GDM1 (cell line): Measurements from ENCODE around the gene CCM2.
"Not testable (repeated sequence)": the region's sequence is repeated elsewhere in the genome, so short reads cannot be mapped to it uniquely, and the experiment has no call there.

Experiments used
- DNase-seq: peaks from one replicate; lab custom pipeline; 2025; lab: John Stamatoyannopoulos, UW

Gene CCM2

DNA sequence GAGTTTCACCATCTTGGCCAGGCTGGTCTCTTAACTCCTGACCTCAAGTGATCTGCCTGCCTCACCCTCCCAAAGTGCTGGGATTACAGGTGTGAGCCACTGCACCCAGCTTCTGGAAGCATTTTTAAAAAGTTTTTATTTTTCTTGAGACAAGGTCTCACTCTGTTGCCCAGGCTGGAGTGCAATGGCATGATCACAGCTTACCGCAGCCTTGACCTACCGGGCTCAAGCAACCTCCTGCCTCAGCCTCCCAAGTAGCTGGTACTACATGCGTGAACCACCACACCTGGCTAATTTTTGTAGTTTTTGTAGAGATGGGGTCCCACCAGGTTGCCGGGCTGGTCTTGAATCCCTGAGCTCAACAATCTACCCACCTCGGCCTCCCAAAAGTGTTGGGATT is 34.7 kb downstream of the CCM2 start:
- DNase-seq: not testable (repeated sequence)

DNA sequence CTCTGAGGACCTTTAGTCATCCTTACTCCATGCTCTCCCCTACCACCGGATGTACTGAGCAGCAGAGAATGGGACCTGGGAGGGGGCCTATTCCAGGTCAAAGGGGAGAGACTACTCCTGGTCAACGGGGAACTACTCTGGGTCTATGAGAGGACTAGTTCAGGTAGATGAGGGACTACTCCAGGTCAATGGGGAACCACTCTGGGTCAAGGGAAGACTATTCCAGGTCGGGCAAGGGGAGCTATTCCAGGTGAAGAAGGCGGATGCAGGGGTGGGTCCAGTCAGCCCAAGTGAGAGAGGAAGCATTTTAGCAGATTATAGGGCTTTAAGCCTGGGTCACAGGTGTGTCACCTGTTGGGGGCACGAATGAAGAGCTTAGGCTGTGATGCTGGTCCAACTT is 35.4 kb downstream of the CCM2 start:
- no peak for DNase-seq

DNA sequence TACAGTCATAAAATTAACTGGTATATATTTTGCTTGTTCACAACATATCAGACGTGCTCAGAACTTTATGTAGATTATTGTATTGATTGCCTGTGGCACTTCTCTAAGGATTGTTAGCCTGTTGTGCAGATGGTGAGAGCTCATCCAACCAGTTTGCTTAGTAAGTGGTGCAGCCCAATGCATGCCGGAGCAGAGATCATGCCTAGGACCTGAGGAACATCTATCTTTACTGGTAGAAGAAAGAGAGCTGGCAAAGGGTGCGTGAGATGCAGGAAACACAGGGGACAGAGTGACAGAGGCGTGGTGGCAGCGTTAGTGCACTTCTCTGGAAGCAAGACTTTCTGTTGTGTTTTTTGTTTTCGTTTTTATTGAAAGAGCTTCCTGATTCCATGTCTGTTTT is 35.9 kb downstream of the CCM2 start:
- DNase-seq: no peak

DNA sequence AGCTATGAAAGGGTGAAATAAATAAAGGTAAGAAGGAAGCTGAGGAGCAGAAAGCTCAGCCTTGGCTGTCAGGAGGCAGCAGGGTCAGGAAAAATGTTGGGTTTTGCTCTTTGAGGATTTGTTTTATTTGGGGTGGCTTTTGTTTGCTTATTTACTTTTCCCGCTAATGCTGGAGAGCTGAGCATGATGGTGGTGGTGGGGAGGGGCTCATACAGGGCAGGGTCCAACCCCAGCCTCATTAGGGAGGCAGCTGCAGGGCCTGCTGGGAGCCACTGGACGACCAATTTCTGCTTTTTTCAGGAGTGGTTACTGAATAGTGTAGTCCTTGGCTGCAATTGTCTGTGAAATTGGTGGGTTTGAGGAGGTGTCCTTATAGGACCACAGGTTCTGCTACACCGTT is 36.3 kb downstream of the CCM2 start:
- DNase-seq: no peak

DNA sequence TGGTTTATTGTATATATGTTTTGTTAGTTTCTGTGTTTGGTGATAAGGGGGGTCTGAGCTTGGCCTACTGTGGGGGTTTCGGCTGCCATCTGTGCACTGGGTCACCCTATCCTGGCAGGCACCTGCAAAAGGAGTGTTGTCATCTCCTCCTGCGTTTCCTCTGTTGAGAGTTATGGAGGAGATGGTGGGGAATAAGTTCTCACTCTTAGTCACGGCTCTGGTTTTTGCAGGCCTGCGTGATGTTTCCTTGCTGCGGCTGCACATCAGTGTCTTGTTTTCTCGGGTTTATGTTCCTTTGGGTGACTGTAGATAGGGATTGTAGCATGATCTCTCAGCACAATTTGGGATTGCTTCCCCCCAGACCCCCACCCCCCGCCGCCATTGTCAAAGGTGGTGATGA is 36.8 kb downstream of the CCM2 start:
- no peak for DNase-seq

DNA sequence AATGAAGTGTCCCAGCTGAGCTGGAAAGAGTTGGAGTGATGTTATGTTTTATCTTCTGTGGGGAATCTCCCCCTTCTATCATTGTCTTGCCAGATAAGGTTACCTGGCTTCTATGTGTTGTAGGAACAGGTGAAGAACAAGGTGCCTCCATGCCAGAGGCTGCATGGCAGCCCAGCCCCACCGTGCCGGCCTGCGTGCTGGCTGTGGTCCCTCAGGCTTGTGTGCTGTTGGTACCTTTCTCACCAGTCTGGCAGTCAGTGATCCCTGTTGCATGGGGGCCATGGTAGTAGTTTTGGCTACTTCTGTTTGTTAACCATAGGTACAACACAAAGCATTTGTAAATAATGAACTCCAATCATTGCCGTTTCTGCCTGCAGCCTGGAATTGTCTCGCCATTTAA is 37.9 kb downstream of the CCM2 start:
- no peak for DNase-seq

DNA sequence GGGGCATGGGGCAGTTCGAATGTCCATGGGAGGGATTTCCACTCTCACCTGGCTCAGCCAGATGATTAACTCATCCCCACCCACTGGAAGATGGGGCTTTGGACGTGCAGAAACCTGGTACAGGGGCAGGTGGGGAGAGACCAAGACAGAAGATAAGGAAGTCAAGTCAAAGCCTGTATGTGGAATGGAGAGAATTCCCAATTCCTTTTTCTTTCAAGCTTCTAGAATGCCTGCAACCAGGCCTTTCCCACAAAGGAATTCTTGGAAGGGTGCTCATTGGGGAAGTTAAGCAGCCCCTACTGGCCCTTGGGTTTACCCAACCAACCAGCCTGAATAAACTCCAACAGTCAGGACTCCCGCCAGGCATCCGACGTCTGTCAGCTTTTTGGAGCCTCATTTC is 39.1 kb downstream of the CCM2 start:
- DNase-seq: no peak

DNA sequence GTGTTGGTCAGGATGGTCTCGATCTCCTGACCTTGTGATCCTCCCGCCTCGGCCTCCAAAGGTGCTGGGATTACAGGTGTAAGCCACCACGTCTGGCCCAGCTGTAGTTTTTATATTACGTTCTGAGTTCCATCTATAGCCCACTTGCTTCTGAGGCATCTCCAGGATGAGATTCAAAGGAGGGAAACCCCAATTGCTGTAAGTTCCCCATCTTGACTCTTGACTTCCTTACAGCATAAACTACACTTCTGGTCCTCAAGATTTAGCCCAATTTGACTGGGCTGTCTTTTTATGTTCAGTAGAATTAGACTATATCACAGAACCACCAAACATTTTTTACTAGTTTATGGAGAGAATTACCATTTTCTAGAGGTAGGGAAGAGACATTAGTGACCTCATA is 44.3 kb downstream of the CCM2 start:
- no peak for DNase-seq

DNA sequence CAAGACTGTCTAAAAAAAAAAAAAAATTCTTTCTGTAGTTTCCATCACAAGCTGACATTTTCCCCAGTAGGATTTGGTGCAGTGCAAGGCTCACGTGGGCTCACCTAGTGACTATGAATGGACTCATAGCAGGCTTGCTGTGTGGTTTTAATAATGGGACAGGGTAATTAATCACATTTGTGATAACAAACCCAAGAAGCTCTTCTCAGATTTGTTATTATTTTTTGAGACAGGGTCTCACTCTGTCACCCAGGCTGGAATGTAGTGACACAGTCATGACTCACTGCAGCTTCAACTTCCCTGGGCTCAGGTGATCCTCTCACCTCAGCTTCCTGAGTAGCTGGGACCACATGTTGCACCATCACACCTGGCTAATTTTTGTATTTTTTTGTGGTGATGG is 48.7 kb downstream of the CCM2 start:
- no peak for DNase-seq

DNA sequence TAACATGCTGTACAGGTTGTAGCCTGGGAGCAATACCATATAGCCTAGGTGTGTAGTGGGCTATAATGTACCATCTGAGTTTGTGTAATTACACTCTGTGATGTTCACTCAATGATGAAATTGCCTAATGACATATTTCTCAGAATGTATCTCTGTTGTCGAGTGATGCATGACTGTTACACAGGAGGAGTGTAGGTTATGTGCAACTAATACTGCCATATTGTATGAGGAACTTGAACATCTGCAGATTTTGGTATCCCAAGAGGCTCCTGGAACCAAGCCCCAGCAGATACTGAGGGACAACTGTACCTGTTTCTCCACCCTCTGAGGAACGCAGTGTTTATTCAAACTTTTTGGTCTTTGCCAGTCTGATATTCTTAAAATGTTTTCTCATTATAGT is 50.2 kb downstream of the CCM2 start:
- DNase-seq: no peak

DNA sequence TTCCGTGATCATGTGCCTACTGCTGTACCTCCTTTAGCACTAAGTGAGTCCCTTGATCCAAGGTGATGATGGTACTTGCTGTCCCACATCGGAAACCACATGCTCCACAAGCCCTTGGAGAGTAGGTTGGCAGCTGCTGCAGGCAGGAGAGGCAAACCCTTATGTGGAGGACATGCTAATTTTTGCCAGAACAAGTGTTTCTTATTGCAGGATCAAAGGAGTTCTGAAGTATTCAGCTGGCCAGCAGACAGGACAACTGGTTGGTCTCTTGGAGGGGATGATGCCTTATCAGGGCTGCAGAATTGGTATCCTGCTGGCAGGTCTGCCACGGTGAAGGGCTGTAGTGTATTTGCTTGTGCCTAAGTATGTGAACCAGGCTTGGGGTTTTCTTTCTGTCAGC is 52.0 kb downstream of the CCM2 start:
- no peak for DNase-seq

DNA sequence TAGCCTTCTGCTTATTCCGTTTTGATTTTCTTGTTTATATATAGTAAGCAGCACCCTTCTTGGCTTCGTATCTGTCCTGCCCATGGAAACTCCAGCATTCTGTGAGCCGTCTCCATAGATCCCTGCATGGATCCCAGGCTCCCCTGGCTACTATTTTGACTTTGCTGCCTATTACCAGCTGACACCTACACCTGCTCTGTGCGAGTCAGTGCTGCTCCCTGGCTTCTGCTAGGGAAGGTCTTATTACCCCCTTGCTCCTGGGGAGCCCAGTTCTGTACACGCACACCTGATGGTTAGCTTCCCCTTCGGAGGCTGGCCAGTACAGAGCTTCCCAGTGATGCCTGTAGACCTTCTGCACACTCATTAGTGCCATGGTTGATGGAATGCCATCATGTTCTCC is 53.4 kb downstream of the CCM2 start:
- no peak for DNase-seq

DNA sequence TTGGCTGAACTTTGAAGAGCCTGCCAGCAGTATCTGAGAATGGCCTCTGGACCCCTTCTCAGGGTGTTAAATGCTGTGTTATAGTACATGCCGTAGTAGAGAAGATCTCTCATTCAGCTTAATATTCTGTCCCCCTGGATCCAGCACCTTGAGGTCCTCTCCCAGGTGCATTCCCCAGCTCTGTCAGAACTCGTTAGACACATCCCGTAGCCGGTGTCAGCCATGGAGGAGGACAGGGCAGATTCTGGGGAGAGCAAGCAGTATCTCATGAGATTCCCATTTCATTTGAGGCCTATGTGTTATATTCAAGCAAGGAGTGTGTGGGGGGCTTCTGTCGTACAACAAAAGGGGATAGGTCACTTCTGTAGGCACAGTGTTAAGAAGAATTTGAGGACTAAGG is 53.9 kb downstream of the CCM2 start:
- no peak for DNase-seq

DNA sequence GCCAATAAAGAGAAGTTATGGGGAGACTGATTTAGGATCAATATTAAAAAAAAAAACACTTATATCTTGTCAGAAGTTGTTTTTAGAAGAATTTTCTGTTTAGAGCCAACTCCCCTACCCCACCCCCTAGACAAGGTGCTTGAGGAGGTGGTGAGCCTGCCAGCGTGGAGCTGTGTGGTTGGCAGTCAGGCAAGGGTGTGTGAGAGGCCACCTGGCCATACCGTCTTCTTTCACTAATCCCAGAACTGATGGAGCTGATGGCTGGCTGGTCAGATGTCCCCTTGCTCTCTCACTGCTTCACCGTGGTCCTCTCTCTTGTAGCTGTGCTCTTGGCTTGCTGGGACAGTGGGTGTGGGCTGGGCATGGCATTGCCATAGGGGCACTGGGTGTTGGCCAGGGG is 54.4 kb downstream of the CCM2 start:
- DNase-seq: no peak

DNA sequence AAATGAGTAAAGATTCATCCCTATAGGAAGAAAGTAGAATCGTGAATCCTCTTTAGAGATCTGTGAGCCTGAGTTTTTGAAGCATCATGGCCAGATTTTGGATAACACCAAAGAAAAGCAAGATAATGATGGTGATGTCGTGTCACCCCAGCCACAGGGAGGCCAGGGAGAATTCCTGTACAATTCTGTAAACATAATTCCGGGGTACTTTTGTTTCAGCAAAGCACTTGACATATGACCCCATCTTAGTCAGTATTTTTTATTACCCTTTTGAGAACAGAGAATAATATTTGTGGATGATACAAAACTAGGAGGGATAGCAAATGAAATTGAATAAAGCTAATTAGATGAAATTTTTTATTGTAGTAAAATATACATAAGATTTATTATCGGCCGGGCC is 55.0 kb downstream of the CCM2 start:
- no peak for DNase-seq

DNA sequence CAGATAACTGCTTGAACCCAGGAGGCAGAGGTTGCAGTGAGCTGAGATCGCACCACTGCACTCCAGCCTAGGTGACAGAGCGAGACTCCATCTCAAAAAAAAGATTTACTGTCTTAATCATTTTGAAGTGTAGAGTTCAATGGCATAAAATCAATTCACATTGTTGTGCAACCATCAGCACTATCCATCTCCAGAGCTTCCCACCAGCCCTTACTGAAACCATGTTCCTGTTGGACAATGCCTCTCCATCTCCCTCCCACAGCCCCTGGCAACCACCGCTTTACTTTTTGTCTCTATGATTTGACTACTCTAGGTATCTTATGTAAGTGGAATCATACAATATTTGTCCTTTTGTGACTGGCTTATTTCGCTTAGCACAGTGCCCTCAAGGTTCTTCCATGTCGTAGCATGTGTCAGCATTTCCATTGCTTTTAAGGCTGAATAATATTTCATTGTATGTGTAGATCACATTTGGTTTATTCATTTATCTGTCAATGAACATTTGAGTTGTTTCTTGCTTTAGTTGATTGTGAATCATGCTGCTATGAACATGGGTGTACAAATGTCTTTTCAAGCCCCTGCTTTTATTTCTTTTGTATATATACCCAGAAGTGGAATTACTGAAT is 55.7 kb downstream of the CCM2 start:
- DNase-seq: no peak

DNA sequence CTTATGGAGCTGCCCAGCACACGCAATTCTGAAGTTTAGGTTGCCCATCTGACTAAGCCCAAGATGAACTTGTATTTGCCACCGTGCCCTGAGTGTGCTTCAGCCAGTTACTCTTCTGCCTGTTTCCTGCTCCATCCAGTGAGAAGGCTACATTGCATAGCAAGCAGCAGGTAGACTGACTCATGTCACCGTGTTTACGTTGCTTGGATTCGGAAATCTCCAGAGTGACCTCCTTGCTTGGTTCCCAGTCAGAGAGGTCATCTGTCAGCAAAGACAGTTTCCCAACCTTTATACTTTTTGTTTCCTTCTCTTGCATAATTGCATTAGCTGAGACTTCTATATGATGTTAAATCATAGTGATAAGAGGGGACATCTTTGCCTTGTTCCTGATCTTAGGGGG is 57.9 kb downstream of the CCM2 start:
- no peak for DNase-seq

DNA sequence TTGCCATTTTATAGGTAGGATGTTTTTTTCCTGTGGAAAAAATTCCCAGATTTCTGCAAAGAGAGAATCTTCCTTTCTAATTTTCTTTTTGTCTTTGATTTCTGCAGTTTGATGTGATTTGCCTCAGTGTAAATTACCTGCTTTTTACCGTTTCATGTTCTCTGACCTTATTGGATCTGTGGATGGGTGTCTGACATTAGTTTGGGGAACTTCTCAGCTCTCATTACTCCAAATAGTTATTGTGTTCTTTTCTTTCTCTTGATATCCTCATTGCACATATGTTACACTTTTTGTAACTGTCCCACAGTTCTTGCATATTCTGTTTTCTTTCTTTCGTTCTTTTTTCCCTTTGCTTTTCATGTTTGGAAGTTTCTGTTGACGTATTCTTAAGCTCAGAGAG is 60.3 kb downstream of the CCM2 start:
- DNase-seq: no peak

DNA sequence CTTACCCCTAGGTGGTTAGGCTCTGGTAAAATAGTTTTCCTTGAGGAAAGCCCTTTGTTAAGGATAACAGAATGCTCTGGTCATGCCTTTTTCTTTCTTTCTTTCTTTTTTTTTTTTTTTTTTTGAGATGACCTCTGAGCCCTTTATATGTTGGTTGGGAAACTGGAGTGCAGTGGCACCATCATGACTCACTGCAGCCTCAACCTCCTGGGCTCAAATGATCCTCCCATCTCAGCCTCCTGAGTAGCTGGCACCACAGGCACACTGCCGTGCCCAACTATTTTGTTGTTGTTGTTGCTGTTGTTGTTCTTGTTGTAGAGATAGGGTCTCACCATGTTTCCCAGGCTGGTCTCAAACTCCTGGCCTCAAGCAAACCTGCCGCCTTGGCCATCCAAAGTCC is 61.4 kb downstream of the CCM2 start:
- no peak for DNase-seq

DNA sequence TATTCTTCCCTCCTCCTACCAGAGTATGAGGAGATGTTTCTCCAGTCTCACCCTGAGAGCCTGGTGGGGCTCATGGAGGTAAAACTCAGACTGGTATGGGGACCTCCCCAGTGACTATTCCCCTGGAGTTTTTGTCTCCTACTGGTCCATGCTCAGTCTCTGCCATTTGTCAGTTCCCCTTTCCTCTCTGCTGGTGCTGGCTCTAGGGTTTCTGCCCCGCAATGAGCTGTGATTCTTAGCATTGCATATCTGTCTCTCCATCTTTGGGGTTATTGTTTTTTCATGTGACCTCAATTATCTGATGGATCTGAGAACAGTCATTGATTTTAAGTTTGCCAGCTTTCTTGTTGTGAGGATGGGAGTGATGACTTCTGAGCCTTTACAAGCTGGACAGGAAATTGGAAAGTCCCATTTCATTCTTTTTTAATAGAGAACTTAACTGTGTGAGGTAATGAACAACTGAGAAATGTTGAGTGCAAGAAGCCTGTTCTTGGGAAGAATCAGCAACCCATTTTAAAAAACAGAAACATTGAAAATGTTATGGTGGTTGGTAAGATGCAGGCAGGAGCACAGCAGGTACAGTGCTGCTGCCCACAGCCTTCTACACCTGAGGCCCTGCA is 61.9 kb downstream of the CCM2 start:
- DNase-seq: no peak

DNA sequence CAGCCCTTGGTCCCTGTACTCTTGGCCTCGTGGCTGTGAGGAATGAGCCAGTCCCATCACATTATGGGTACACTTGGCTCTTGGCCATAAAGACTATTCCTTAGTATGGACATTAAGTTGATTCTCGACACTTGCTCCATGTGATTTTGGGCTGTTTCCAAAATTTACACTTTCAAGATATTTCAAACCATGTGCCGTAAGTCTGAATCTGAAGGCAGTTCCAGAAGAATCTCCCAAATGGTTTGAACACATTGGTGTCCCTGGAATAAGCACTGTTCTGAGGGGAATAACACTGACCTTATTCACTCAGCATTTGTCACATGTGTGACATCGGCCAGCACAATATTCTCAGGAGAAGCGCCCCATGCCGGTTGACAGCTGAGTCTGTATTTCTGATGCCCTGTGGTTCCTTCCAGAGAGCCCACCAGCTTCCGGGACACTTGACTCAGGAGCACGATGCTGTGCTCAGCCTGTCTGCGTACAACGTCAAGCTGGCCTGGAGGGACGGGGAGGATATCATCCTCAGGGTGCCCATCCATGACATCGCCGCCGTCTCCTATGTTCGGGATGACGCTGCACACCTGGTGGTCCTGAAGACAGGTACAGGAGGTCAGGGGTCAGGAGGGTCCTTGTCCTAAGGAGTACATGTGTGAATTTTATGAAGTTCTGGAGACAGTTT is 64.2 kb downstream of the CCM2 start:
- DNase-seq: no peak

DNA sequence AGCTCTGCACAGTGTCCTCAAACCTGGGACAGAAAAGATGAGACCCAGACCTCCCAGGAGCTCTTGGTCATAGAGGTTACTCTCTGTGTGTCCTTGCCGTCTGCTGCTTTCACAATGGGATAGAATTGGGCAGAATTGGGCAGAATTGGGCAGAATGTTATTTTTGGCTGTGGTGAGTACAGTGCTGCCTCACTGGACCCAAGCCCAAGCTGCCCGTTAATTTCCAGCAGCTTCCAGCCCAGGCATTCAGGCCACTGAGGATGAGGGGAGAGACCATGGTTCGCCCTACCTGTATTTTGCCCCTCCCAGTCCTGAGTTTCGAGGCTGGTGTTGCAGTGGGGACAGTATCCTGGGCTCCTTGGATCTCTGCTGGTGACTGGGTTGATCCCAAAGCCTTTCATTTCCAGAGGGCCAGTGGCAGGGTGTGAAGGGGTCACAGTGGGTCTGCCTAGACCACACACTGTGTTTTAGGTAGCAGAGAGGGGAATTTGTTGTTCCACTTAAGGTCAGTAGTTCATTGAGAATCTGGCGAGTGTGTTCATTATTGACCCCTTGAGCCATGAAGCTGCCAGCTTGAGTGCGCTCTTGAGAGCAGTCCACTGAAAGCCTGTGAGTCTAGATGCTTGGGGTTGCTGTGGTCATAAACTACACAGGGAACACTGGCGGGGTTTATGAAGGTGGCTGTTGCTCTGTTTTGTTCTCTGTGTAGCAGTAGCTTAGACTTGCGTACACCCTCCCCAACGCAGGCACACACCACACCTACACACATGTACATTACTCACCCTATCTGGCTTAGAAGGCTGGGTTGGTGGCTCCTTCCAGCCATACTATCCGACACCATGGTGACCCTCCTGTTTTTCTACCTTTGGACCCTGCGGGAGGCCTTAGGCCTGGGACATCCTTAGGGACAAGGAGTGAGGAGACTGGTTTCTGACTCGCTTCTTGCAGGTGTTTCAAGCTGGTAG is 65.3 kb downstream of the CCM2 start:
- DNase-seq: no peak

DNA sequence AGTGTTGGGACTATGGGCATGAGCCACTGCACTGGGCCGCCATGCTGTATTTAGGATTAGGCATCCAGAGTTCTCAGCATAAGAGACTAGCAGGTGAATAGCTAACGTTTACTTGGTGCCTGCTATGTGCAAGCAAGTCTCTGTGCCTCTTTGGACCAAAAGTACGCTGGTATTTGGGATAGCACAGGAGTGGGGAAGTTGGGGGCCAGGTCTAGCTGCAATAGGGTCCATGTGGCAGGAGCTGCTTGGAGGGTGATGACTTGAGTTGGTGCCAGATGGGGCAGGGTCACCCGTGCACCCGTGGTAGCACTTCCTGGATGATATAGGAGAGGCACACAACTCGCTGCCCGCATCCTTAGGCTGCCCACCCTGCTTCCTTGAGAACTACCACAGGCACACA is 66.4 kb downstream of the CCM2 start:
- DNase-seq: no peak
